Calu3 (cell line): ENCODE results near the gene CEMIP2. TPM values are rescaled to one million over a fixed set of nuclear protein-coding genes. Genes with fewer than 3 reads are reported as not detected.

Experiments
- BruUV-seq: library from RNA; stranded (reverse); fragments of 400-500 nt; replicated peaks from 2 replicates; lab custom pipeline; 2021; lab: Mats Ljungman, UMichigan
- CTCF ChIA-PET: fragments of 300-600 bp; sonication (Branson Sonifier 250); formaldehyde crosslinking; loops from one replicate; lab custom pipeline; 2022; ENCODE audit warnings: antibody characterized with exemption; lab: Charles Lee
- DNase-seq: peaks from one replicate; pipeline ENCODE4 v3.0.0; 2022
- H3K27ac Mint-ChIP-seq: one replicate; pipeline ENCODE4 v1.8.0; 2022; ENCODE audit warnings: mixed read lengths; ENCODE audit not compliant: unreplicated experiment
- H3K27me3 Mint-ChIP-seq: one replicate; pipeline ENCODE4 v1.8.0; 2022; ENCODE audit warnings: mixed read lengths; ENCODE audit not compliant: unreplicated experiment
- H3K36me3 Mint-ChIP-seq: one replicate; pipeline ENCODE4 v1.8.0; 2022; ENCODE audit warnings: mild to moderate bottlenecking, moderate library complexity, mixed read lengths; ENCODE audit not compliant: insufficient read depth, unreplicated experiment
- H3K4me1 Mint-ChIP-seq: one replicate; pipeline ENCODE4 v1.8.0; 2022; ENCODE audit warnings: mild to moderate bottlenecking, low read depth, mixed read lengths; ENCODE audit not compliant: unreplicated experiment
- H3K4me3 Mint-ChIP-seq: one replicate; pipeline ENCODE4 v1.8.0; 2022; ENCODE audit warnings: mild to moderate bottlenecking, low read depth, moderate library complexity, mixed read lengths; ENCODE audit not compliant: unreplicated experiment
- H3K9me3 Mint-ChIP-seq: one replicate; pipeline ENCODE4 v1.8.0; 2022; ENCODE audit warnings: low read depth, mixed read lengths; ENCODE audit not compliant: unreplicated experiment
- CTCF ChIP-seq: fragments of 200-600 bp; IDR thresholded peaks from one replicate; pipeline ENCODE4 v1.8.0; 2022; ENCODE audit warnings: antibody characterized with exemption; ENCODE audit not compliant: unreplicated experiment
- intact Hi-C: fragments of 100-400 bp; cut with micrococcal nuclease; formaldehyde crosslinking; loops from one replicate; pipeline ENCODE4 v1.10.0; 2022; ENCODE audit not compliant: unreplicated experiment
- total RNA-seq: library from RNA; stranded (reverse); gene quantifications from 2 replicates; pipeline ENCODE4 v1.2.3, GENCODE V29; 2022

Gene CEMIP2
- total RNA-seq, 1 experiment from 2014 or later: 122 TPM

DNA sequence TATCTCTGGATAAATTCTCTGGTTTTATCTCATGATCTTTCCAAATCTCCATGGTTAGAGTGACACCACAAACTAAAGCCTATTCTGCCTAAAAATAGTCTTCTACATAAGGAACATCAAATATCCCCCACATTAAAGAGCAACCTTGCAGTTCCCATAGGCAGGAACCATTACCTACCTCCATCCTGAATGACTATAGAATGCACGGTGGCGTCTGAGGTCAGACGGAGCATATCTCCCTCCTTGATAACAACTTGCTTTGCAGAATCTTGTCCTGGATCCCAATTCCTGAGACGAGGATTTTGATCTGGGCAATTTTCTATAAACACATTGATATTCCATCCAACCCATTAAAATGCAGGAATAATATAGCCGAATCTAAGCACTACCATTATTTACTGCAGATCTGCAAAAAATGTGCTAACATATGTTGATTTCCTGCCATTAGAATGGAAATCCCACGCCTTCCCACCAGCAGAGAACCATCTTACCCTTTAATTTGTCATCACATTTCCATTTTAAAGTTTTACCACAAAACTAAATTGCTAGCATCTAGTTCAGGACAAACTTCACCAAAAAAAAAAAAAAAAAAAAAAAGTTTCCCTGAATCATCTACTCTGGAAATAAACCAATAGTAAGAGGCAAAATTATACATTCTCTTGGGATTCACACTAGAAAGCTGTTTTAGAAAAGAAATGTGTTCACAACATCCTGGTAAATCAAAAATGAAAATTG is 22.1 kb downstream of the CEMIP2 start:
- TF ChIP-seq CTCF: no peak
- peaks cover 38% of the 10 kb centered on the region for H3K4me1 Mint-ChIP-seq
- no peaks in the 10 kb centered on the region for H3K9me3 Mint-ChIP-seq
- DNase-seq: no peak
- intact Hi-C loops: no loop called here
- no TSS peak for BruUV-seq
- H3K4me3 Mint-ChIP-seq: no peak overlapping the region
- H3K27ac Mint-ChIP-seq: no peak overlapping the region
- peaks cover 78% of the 10 kb centered on the region for H3K36me3 Mint-ChIP-seq
- CTCF ChIA-PET: no interaction called here
- H3K27me3 Mint-ChIP-seq: no peaks in the 10 kb centered on the region

- peaks cover 77% of the 10 kb centered on the region for H3K36me3 Mint-ChIP-seq
- intact Hi-C loops: no loop called here
- no TSS peak for BruUV-seq
- no peaks in the 10 kb centered on the region for H3K27me3 Mint-ChIP-seq
- CTCF ChIA-PET: no interaction called here
- H3K9me3 Mint-ChIP-seq: no peaks in the 10 kb centered on the region
- H3K4me3 Mint-ChIP-seq: no peak overlapping the region
- peaks cover 42% of the 10 kb centered on the region for H3K4me1 Mint-ChIP-seq
- no peak for TF ChIP-seq CTCF
- H3K27ac Mint-ChIP-seq: no peak overlapping the region
- DNase-seq: no peak
Observed at GRCh38 chr9:71744754-71745521, 23.4 kb downstream of the CEMIP2 start.

- no TSS peak for BruUV-seq
- intact Hi-C loops: loop anchor here (2.0 kb wide), 1 partner anchor 15 kb away; no protein-coding TSS in a partner anchor
- Mint-ChIP-seq H3K4me3 (no peak overlapping the region), H3K9me3 (no peaks in the 10 kb centered on the region), H3K4me1 (peaks cover 45% of the 10 kb centered on the region), H3K27ac (no peak overlapping the region), H3K36me3 (peaks cover 80% of the 10 kb centered on the region), H3K27me3 (no peaks in the 10 kb centered on the region)
- CTCF ChIA-PET: no interaction called here
- no peak for TF ChIP-seq CTCF
- DNase-seq: no peak
Observed at GRCh38 chr9:71743882-71744281, 24.4 kb downstream of the CEMIP2 start.

DNA sequence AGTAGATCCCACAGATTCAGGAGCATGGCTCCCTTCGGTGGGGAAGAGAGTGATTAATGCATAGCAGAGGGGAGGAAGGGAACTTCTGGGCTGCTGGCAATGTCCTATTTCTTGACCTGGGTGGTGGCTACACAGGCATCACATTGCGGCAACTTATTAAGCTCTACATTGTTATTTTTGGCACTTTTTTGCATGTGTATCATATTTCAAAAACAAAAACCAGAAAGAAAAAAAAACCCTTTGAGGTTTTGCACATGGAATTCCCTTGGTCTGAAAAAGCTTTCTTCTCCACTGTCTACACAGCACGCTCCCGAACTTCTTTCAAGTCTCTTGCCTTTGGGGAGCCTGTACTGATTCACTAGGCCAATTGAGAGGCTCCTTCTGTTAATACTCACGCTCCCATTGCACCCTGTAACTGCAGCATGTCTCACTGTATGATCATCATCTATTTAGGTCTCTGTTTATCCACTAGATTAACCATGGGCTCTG is 25.1 kb downstream of the CEMIP2 start:
- BruUV-seq: no TSS peak
- no peak for TF ChIP-seq CTCF
- Mint-ChIP-seq H3K27ac (peak overlapping the region; percentile 34), H3K36me3 (peaks cover 81% of the 10 kb centered on the region), H3K4me1 (peaks cover 45% of the 10 kb centered on the region), H3K9me3 (no peaks in the 10 kb centered on the region), H3K4me3 (no peak overlapping the region), H3K27me3 (no peaks in the 10 kb centered on the region)
- CTCF ChIA-PET: interaction anchor here (1.9 kb wide), 1 partner anchor 25 kb away, joined by 4 read pairs; the partner anchor contains the start of gene CEMIP2
- no peak for DNase-seq
- intact Hi-C loops: loop anchor here (2.0 kb wide), 1 partner anchor 16 kb away; no protein-coding TSS in a partner anchor
